Right lung (tissue), 5 donors: ENCODE data around the gene FOXO6. TPM values are rescaled to one million over a fixed set of nuclear protein-coding genes. Genes with fewer than 3 reads are reported as not detected.

Source experiments
- DNase-seq, 2 donors: peaks; one replicate each; pipeline ENCODE4 v3.0.0-alpha.2; 2013
- polyA plus RNA-seq, 5 donors: library from polyadenylated mRNA; unstranded; fragments of 120-200 nt; gene quantifications; one replicate each; pipeline versions ENCODE4 v1.2.1 to v1.2.3, GENCODE V29; 2013; ENCODE audit warnings: inconsistent platforms in 1 of 5, low replicate concordance in 1 of 5; ENCODE audit not compliant: insufficient read length in 5 of 5, insufficient read depth in 1 of 5

The FOXO6 gene
- polyA plus RNA-seq, 5 donors: 1.3 to 4.3 (median 2.1) TPM

DNA sequence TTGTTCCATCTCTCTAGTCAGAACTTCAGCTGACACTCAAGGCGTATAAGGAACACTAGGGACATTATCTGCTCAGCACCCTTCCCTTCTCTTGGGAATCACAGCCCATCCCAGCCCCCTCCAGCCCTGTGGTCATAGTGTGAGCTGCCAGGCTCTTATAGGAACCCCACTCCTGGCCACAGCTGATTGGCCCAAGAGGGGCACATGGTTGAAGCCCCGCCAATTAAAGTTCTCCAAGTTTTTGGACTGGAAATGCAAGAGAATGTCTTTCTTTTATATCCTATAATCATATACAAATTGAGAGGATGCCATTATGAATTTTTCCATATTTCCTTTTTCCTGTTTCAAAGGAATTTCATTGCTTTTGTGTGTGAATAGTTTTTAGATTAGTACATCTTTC is 40.7 kb downstream of the FOXO6 start:
- DNase-seq: no peak

GRCh38 chr1:41404308-41404761 is 43.1 kb downstream of the FOXO6 start:
- DNase-seq: no peak

- DNase-seq: no peak
Measured at GRCh38 chr1:41407664-41408252, 46.5 kb downstream of the FOXO6 start.

- DNase-seq: no peak
Measured at GRCh38 chr1:41408691-41409090, 47.5 kb downstream of the FOXO6 start.

GRCh38 chr1:41409825-41410224 is 48.6 kb downstream of the FOXO6 start:
- DNase-seq: no peak

DNA sequence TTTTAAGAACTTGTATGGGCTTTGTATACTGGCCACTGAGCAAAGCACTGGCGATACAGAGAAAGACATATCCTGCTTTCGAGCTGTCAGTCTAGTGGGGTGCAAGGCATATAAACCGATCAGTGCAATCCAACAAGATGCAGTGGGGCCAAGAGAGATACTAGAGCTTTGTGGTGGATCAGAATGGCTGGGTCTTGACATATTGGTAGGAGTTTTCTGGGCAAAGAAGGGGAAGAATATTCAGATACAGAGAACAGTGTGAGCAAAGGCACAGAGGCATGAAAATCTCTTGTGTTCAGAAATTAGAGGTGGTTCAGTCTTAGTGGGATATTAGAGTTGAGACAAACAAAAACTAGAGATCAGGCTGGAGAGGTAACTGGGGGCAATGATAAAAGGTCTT is 49.2 kb downstream of the FOXO6 start:
- no peak for DNase-seq

DNA sequence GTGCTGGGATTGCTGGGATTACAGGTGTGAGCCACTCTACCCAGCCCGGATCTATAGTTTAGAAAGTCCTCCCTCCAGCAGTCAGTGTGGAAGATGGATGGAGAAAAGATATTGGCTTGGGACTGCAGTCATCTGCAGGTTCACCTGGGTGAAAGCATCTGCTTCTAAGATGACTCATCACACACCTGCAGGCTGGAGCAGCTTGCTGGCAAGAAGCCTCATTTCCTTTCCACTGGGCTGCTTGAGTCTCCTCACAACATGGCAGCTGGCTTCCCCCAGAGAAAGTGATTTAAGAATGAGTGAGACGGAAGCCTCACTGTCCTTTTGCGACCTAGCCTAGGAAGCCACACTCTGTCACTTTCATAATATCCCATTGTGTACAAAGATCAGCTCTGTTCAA is 50.0 kb downstream of the FOXO6 start:
- no peak for DNase-seq

DNA sequence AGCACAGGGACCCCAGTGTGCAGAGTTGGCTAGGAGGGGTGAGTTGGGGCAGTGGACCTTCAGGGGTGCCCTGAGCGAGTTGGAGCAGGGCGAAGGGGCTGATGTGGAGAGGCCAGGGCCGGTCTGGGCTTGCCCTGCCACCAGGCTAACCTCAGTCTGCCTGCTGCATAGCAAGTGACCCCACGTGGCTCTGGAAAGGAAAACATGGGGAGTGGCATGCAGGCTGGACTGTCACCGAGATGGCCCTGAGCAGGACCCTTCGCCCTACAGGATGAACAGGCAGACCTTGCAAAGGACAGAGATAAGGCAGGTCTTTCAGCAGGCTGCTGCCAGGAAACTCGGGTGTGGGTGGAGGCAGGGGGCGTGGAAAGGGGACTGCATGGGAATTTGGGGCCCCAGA is 51.5 kb downstream of the FOXO6 start:
- no peak for DNase-seq

DNA sequence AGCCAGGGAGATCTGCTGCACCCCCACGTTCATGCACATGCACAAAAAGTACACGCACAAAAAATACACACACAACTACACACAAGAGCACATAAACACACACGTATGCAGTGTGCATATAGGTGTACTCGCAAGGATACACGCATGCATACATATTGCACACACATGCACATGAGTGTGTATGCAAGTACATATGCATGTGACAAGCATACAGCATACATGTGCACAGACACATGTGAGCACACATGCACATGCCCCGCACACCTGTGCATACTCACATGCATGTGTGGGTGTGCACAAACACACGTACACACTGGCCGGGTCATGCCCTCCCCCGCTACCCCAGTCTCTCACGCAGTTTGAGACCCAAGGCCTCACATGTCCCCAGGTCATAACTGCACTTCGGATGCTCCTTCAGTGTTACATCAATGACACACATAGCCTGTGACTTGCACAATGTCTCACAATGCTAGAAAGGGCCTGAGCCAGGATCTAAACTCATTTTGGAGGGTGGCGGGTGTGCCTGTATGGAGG is 52.6 kb downstream of the FOXO6 start:
- DNase-seq: no peak

DNA sequence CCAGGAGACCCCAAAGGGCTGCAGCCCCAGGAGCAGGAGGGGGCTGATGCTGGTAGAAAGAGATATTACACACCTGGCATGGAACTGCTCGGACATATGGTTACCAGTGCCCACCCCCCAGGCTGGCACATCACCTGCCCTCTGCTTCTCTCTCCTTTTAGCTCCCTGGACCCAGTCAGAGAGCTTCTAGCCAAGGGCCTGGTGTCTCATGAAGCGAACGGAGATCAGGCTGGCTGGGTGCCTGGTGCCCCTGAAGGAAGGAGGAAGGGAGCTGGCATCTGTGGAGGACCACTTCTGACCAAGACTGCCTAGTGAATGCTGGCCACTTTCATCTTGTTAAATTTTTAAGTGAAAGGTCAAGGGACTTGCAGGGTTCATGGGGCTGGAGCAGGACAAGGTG is 53.1 kb downstream of the FOXO6 start:
- no peak for DNase-seq

- DNase-seq: no peak
Measured at GRCh38 chr1:41414716-41415306, 53.6 kb downstream of the FOXO6 start.

DNA sequence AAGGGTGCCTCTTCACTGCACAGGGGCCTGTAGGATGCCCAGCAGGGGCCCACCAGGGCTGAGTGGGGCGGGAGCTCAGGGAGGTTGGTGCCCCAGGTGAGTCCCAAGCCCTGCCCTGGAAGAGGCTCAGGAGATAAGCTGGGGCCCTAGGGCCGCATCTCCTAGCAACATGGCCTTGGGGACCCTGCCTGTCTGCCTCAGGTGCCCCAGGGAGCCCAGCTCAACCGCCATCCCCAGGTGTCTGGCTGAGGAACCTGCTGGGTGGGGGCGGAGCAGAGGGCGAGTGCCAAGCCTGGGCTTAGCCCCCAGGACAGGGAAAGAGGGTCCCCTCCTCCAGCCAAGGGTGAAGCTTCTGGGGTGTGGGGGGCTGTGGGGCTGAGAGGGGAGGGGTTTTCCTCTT is 54.8 kb downstream of the FOXO6 start:
- DNase-seq: no peak

- peak in 1 of 2 donors; percentile 64 for DNase-seq
Measured at GRCh38 chr1:41416552-41417334, 55.5 kb downstream of the FOXO6 start.

GRCh38 chr1:41417335-41417682 is 56.1 kb downstream of the FOXO6 start:
- DNase-seq: no peak

DNA sequence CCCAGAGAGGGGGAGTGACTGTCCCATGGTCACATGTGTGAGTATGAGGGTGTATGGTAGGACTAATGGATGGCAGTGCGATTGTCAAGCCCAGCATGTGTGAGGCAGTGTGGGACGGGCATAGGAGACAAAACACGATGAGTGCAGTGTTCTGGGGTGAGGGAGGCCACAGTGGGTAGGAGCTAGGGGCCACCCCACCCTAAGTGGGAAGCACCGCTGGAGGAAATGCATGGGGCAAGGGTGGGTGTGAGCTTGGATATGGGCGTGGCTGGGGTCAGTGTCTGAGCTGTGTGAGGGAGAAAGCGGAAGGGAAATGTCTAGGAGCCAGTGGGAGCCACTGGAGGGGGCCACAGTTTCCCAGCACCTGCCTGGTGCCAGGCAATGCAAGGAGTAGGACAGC is 56.5 kb downstream of the FOXO6 start:
- DNase-seq: no peak

DNA sequence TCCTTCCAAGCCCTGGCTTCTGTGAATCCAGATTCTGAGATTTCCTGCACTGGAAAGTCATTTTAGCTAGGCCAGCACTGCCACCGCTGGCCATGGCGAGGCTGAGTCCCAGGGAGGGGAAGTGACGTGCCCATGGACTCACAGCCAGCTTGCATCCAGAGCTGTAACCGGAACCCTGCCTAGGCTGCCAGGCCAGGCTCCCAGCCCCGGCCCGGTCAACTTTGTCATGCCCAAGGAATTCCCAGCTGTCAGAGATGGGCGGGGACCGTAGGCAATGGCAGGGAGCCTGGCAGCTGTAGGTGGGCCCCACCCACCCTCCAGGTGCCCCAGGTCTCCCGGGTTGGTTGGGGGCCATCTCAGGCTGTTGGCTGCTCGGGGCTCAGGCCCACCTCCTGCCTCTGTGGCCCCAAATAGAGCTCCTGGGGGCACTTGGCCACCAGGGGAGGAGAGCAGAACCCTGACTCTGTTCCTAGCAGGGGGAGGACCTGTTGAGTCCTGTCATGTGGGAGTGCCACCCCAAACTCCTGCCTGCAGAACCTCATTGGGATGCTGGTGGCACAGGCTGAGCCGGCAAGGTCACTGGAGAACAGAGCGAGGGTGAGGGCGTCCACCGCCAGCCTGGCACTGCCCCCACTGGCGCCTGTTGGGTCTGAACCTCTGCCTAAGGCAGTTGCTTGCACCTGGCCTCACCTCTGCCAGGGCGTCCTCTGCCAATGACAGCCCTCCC is 57.8 kb downstream of the FOXO6 start:
- no peak for DNase-seq

DNA sequence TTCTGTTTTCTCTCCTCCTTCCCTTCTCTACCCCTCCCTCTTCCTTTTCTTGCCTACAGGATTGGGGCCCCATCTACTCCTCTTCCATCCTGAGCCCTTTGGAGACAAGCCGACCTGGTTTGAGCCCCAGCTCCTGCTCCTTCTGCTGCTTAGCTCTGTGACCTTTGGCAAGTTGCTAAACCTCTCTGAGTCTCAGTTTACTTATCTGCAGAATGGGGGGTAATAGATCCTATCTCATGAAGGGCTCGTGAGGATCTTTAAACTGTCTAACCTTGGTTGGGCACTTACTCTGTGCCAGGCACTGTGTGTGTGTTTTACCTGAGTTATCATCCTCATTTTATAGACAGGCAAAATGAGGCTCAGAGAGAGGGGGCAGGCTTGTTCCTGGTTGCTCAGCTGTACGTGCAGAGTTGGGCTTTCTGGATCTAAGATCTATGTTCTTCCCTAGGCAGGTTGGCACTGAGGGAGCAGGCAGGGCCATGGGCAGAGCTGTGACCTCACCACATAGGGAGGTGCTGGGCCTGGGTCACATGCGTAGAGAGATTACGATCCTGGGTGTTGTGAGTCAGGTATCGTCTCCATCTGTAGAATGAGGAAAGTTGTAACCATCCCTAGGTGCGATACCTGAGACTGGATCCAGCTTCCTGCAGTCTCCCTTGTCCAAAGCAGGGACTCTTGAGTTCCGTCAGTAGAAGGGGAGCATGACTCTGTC is 58.5 kb downstream of the FOXO6 start:
- no peak for DNase-seq

DNA sequence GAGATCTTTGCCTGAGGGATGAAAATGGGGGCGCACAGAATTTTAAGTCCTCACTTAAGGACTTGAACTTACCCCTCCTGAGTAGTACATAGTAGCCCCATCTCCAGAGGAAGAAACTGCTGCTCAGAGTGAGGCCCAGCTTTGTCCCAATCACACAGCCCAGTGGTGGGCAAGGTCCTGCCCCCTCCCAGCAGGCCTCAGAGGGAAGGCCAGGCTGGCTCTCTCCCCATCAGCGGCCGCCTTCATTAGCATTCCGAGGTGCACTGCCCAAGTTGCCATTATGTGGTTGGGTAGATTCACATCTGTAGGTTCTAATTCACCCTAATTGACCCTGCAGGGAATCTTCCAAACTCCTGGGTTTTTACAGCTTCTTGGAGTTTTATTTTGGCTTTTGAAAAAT is 59.1 kb downstream of the FOXO6 start:
- DNase-seq: no peak

DNA sequence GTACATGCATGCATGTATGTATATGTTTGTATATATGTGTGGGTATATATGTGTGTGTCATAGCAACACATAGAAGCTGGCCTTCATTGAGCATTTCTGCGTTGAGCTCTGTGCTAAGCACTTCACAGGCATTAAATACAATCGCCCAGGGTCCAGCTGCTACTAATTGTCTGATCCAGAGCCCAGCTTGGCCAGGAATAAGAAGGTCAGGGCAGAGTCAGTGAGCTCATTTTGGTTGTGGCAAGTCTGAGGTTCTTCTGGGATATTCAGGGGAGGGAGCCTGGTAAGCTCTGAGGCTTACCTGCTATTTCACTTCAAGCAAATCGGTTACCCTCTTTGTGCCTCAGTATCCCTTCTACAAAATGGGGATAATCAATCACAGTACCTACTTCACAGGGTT is 59.6 kb downstream of the FOXO6 start:
- DNase-seq: no peak

- DNase-seq: no peak
Measured at GRCh38 chr1:41422306-41422705, 61.1 kb downstream of the FOXO6 start.

GRCh38 chr1:41423511-41424191 is 62.4 kb downstream of the FOXO6 start:
- no peak for DNase-seq
